Gastroesophageal sphincter (tissue), 4 donors: ENCODE results near the gene PPP1R3D. TPM values are rescaled to one million over a fixed set of nuclear protein-coding genes. Genes with fewer than 3 reads are reported as not detected.

Source experiments
- ATAC-seq: fragments of 150-250 bp; one replicate; pipeline ENCODE4 v1.9.1; 2016; ENCODE audit warnings: mild to moderate bottlenecking, moderate library complexity
- H3K27ac ChIP-seq, 4 donors: fragments of 200-600 bp; sonication (generic) in 3 of 4; 1 replicate in 3 of 4; 2 replicates in 1 of 4; pipeline ENCODE4 v1.5.1; 2016 to 2019
- H3K27me3 ChIP-seq: fragments of 200-600 bp; sonication (generic); one replicate; pipeline ENCODE4 v1.5.1; 2019
- H3K36me3 ChIP-seq, 2 donors: fragments of 200-600 bp; sonication (generic); one replicate each; pipeline ENCODE4 v1.5.1; 2019; ENCODE audit warnings: control low read depth in 1 of 2
- H3K4me1 ChIP-seq, 3 donors: fragments of 200-600 bp; sonication (generic); 1 replicate in 2 of 3; 2 replicates in 1 of 3; pipeline ENCODE4 v1.5.1; 2016 to 2019; ENCODE audit warnings: control low read depth in 2 of 3
- H3K4me3 ChIP-seq, 2 donors: fragments of 200-600 bp; sonication (generic); one replicate each; pipeline ENCODE4 v1.5.1; 2019; ENCODE audit warnings: mild to moderate bottlenecking in 1 of 2, moderate library complexity in 1 of 2
- H3K9me3 ChIP-seq, 3 donors: fragments of 200-600 bp; sonication (generic); one replicate each; pipeline ENCODE4 v1.5.1; 2017 to 2019; ENCODE audit warnings: control low read depth in 2 of 3
- CTCF ChIP-seq, 4 experiments: fragments of 200-600 bp in 2 of 4; fragments of 450-650 bp in 2 of 4; sonication (generic) in 1 of 4; IDR thresholded peaks; one replicate each; pipeline ENCODE4 v1.5.1; 2017 to 2019; ENCODE audit warnings: antibody characterized with exemption in 4 of 4, mild to moderate bottlenecking in 2 of 4, moderate library complexity in 2 of 4
- EP300 ChIP-seq: sonication (generic); formaldehyde crosslinking; IDR thresholded peaks from one replicate; pipeline ENCODE4 v1.6.1; 2017; ENCODE audit warnings: antibody characterized with exemption, mild to moderate bottlenecking
- POLR2A ChIP-seq, 2 donors: fragments of 450-650 bp; IDR thresholded peaks; one replicate each; pipeline ENCODE4 v1.6.1; 2017; ENCODE audit warnings: antibody characterized with exemption in 2 of 2, mild to moderate bottlenecking in 2 of 2, moderate library complexity in 1 of 2
- POLR2AphosphoS5 ChIP-seq: sonication (generic); formaldehyde crosslinking; IDR thresholded peaks from one replicate; pipeline ENCODE4 v1.6.1; 2017; ENCODE audit warnings: antibody characterized with exemption
- WGBS, 2 donors: methylation state at CpG; one replicate each; pipeline ENCODE4 v1.1.5; 2018; ENCODE audit warnings: low coverage in 1 of 2; 5-methylcytosine and 5-hydroxymethylcytosine counted together
- total RNA-seq, 4 donors: library from RNA; depleted of rRNA; stranded (reverse); fragments of >200 nt; gene quantifications; one replicate each; pipeline ENCODE4 v1.1.0, GENCODE V29; 2016

PPP1R3D gene
- total RNA-seq, 4 donors from 2014 or later: 6.8 to 18.9 (median 10.3) TPM

GRCh38 chr20:59971428-59971827, 31.3 kb upstream of the PPP1R3D start:
- H3K9me3 ChIP-seq: no peaks in the 10 kb centered on the region
- WGBS, 2 donors: 80 to 100% methylated on average over 1 of the region's 1 CpG
- no peak for ATAC-seq
- no peaks in the 10 kb centered on the region for H3K36me3 ChIP-seq
- no peaks in the 10 kb centered on the region for H3K27me3 ChIP-seq
- no peak overlapping the region for H3K4me3 ChIP-seq
- TF ChIP-seq CTCF (IDR thresholded peaks at IDR 0.05): no peak
- no peak for TF ChIP-seq POLR2A (IDR thresholded peaks at IDR 0.05)
- TF ChIP-seq EP300: no peak
- no peak for TF ChIP-seq POLR2AphosphoS5
- H3K27ac ChIP-seq: no peak overlapping the region
- H3K4me1 ChIP-seq: peaks cover 0 to 9% (median 0%) of the 10 kb centered on the region in 3 donors

DNA sequence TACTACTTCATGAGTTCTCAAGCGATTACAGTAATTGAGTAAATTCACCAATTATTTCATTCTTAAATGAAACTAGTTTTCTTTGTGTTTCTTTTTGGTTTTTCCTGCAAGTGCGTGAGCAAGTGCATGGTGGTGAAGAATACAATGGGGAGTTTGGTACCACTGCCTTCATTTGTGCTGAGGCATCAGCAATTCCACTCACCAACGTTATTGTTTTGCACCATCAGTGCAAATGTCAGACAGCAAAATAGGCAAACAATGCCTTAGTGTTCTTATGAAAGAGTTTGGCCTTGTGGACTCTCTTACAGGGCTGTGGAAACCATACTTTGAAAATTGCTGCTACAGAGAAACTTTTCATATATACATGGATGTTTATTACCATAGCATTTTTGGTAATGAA, 26.3 kb upstream of the PPP1R3D start:
- no peak overlapping the region for H3K27ac ChIP-seq
- no peaks in the 10 kb centered on the region for H3K9me3 ChIP-seq
- TF ChIP-seq CTCF (IDR thresholded peaks at IDR 0.05) (no peak), EP300 (no peak), POLR2A (IDR thresholded peaks at IDR 0.05) (no peak), POLR2AphosphoS5 (no peak)
- no peak for ATAC-seq
- no peaks in the 10 kb centered on the region for H3K4me1 ChIP-seq
- WGBS, 2 donors: 73 to 76% methylated on average over 3 of the region's 3 CpGs
- no peaks in the 10 kb centered on the region for H3K27me3 ChIP-seq
- no peaks in the 10 kb centered on the region for H3K36me3 ChIP-seq
- no peak overlapping the region for H3K4me3 ChIP-seq

- Histone ChIP-seq H3K4me3 (no peak overlapping the region), H3K9me3 (no peaks in the 10 kb centered on the region), H3K27ac (no peak overlapping the region), H3K27me3 (no peaks in the 10 kb centered on the region), H3K4me1 (no peaks in the 10 kb centered on the region), H3K36me3 (peaks cover 0 to 12% of the 10 kb centered on the region in 2 donors)
- TF ChIP-seq EP300: no peak
- no peak for TF ChIP-seq POLR2AphosphoS5
- no peak for TF ChIP-seq POLR2A (IDR thresholded peaks at IDR 0.05)
- TF ChIP-seq CTCF (IDR thresholded peaks at IDR 0.05): no peak
- WGBS, 2 donors: 80% methylated on average over 4 to 6 of the region's 6 CpGs
- no peak for ATAC-seq
Measured at GRCh38 chr20:59962155-59962554, 22.1 kb upstream of the PPP1R3D start.

GRCh38 chr20:59961423-59961822, 21.3 kb upstream of the PPP1R3D start:
- no peaks in the 10 kb centered on the region for H3K4me1 ChIP-seq
- WGBS, 2 donors: 60 to 67% methylated on average over 1 to 2 of the region's 2 CpGs
- no peak for ATAC-seq
- no peak overlapping the region for H3K4me3 ChIP-seq
- H3K9me3 ChIP-seq: no peaks in the 10 kb centered on the region
- no peak overlapping the region for H3K27ac ChIP-seq
- H3K36me3 ChIP-seq: peaks cover 0 to 12% of the 10 kb centered on the region in 2 donors
- no peaks in the 10 kb centered on the region for H3K27me3 ChIP-seq
- TF ChIP-seq POLR2A (IDR thresholded peaks at IDR 0.05) (no peak), POLR2AphosphoS5 (no peak), EP300 (no peak), CTCF (IDR thresholded peaks at IDR 0.05) (no peak)

DNA sequence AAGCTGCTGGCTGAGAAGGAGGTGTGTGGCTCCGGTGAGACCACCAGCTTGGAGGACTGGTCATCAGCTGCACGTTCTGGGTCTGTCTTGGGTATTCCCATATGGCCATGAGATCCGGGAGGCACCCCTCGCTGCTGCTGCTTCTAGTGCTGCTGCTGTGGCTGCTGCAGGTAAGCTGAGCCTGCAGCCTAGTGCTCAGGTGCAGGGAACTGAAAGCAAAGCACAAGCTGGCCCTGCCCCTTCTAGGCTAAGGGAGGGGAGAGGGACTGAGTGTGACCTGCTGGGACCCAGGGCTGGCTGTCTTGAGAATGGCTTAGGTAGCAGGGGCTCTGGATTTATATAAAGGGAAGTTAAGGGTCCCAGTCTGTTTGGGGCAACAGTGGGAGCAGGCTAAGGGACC, 18.5 kb upstream of the PPP1R3D start:
- H3K36me3 ChIP-seq: peaks cover 0 to 12% of the 10 kb centered on the region in 2 donors
- no peaks in the 10 kb centered on the region for H3K9me3 ChIP-seq
- TF ChIP-seq EP300 (no peak), POLR2AphosphoS5 (no peak), CTCF (IDR thresholded peaks at IDR 0.05) (no peak), POLR2A (IDR thresholded peaks at IDR 0.05) (no peak)
- H3K27ac ChIP-seq: no peak overlapping the region
- H3K27me3 ChIP-seq: no peaks in the 10 kb centered on the region
- no peaks in the 10 kb centered on the region for H3K4me1 ChIP-seq
- 77% methylated on average over 3 of the region's 4 CpGs; no CpG with 5 or more reads in 1 of the 2 donors for WGBS, 2 donors
- H3K4me3 ChIP-seq: no peak overlapping the region
- ATAC-seq: no peak
